Left lung (tissue), 10 donors: ENCODE measurements around the gene DAB2IP. TPM values are rescaled to one million over a fixed set of nuclear protein-coding genes. Genes with fewer than 3 reads are reported as not detected.

Experiments used
- ATAC-seq: fragments of 200-7000 bp; cut with Tn5 transposase; one replicate; pipeline ENCODE4 v1.9.1; 2020; ENCODE audit warnings: moderate library complexity
- DNase-seq, 4 donors: peaks; one replicate each; pipeline ENCODE4 v3.0.0-alpha.2; 2013 to 2020
- H3K27ac ChIP-seq, 2 donors: fragments of 200-600 bp; sonication (generic) in 1 of 2; one replicate each; pipeline versions ENCODE4 v1.5.0 to v1.8.0; 2020 to 2021
- H3K27me3 ChIP-seq, 2 donors: fragments of 200-600 bp; sonication (generic) in 1 of 2; one replicate each; pipeline versions ENCODE4 v1.5.0 to v1.8.0; 2020 to 2021
- H3K36me3 ChIP-seq, 2 donors: fragments of 200-600 bp; sonication (generic) in 1 of 2; one replicate each; pipeline versions ENCODE4 v1.5.0 to v1.8.0; 2020 to 2021
- H3K4me1 ChIP-seq, 2 donors: fragments of 200-600 bp; one replicate each; pipeline ENCODE4 v1.8.0; 2021
- H3K4me3 ChIP-seq, 2 donors: fragments of 200-600 bp; sonication (generic) in 1 of 2; one replicate each; pipeline versions ENCODE4 v1.5.0 to v1.8.0; 2020 to 2021; ENCODE audit warnings: mild to moderate bottlenecking in 1 of 2
- H3K9me3 ChIP-seq, 2 donors: fragments of 200-600 bp; sonication (generic) in 1 of 2; one replicate each; pipeline versions ENCODE4 v1.5.0 to v1.8.0; 2020 to 2021
- CTCF ChIP-seq, 2 donors: fragments of 200-600 bp; sonication (generic) in 1 of 2; IDR thresholded peaks; one replicate each; pipeline versions ENCODE4 v1.5.0 to v1.8.0; 2021; ENCODE audit warnings: antibody characterized with exemption in 2 of 2
- intact Hi-C, 2 donors: fragments of 100-400 bp; cut with DNase I; formaldehyde crosslinking; loops; one replicate each; pipeline versions ENCODE4 v1.11.2 to v1.14.2; 2022
- polyA plus RNA-seq, 6 donors: library from polyadenylated mRNA; unstranded; fragments of 120-200 nt; gene quantifications; one replicate each; pipeline ENCODE4 v1.2.1, GENCODE V29; 2013; ENCODE audit not compliant: insufficient read length in 6 of 6
- total RNA-seq, 2 donors: library from RNA; stranded (reverse); fragmentation: NEBNext Ultra II Directional; extraction: Animal tissue kit (Norgen Biotek cat#: 25700); gene quantifications; one replicate each; pipeline ENCODE4 v1.2.1, GENCODE V29; 2021
- donor health status: DM: no; HTN: yes; CAD: no.
- donor health status: DM: no; HTN: no; CAD: no.

DAB2IP gene
- total and polyA plus RNA-seq, 8 donors, result 25.0 to 53.4 (median 34.6) TPM

GRCh38 chr9:121682926-121683515 lies 31.6 kb downstream of the DAB2IP start:
- ATAC-seq (no peak), DNase-seq (peak in 1 of 4 donors; percentile 29)
- peaks cover 0 to 9% of the 10 kb centered on the region in 2 donors for H3K36me3 ChIP-seq
- TF ChIP-seq CTCF (IDR thresholded peaks at IDR 0.05), result no peak
- no peak overlapping the region for H3K4me3 ChIP-seq
- peaks cover 0 to 3% of the 10 kb centered on the region in 2 donors for H3K4me1 ChIP-seq
- H3K27ac ChIP-seq, result no peak overlapping the region
- no peaks in the 10 kb centered on the region for H3K9me3 ChIP-seq
- no peaks in the 10 kb centered on the region for H3K27me3 ChIP-seq
- intact Hi-C loops, result no loop called here

- ATAC-seq (no peak), DNase-seq (peak in 1 of 4 donors; percentile 6)
- no peak for TF ChIP-seq CTCF (IDR thresholded peaks at IDR 0.05)
- Histone ChIP-seq H3K27me3 (no peaks in the 10 kb centered on the region), H3K9me3 (no peaks in the 10 kb centered on the region), H3K36me3 (peaks cover 0 to 6% of the 10 kb centered on the region in 2 donors), H3K27ac (no peak overlapping the region), H3K4me1 (peaks cover 0 to 3% of the 10 kb centered on the region in 2 donors), H3K4me3 (no peak overlapping the region)
- intact Hi-C loops, result no loop called here
Observed at GRCh38 chr9:121683652-121684051, 32.2 kb downstream of the DAB2IP start.

GRCh38 chr9:121684381-121685145 lies 33.1 kb downstream of the DAB2IP start:
- H3K36me3 ChIP-seq, result peaks cover 0 to 2% of the 10 kb centered on the region in 2 donors
- peak; percentile 48 for ATAC-seq
- TF ChIP-seq CTCF (IDR thresholded peaks at IDR 0.05), result peak; percentile 23 to 53
- H3K27ac ChIP-seq, result no peak overlapping the region
- no peak overlapping the region for H3K4me3 ChIP-seq
- peaks cover 0 to 3% of the 10 kb centered on the region in 2 donors for H3K4me1 ChIP-seq
- intact Hi-C loops, result loop anchor here in 1 of 2 donors (5.0 kb wide), 2 partner anchors 137 to 308 kb away; no protein-coding TSS in a partner anchor
- no peaks in the 10 kb centered on the region for H3K27me3 ChIP-seq
- peak in 2 of 4 donors; percentile 44 to 84 for DNase-seq
- H3K9me3 ChIP-seq, result no peaks in the 10 kb centered on the region

GRCh38 chr9:121685146-121685794 lies 33.8 kb downstream of the DAB2IP start:
- no peak overlapping the region for H3K4me3 ChIP-seq
- H3K27ac ChIP-seq, result no peak overlapping the region
- ATAC-seq, result no peak
- DNase-seq, result peak in 1 of 4 donors; percentile 15
- intact Hi-C loops, result loop anchor here in 1 of 2 donors (5.0 kb wide), 2 partner anchors 138 to 307 kb away; no protein-coding TSS in a partner anchor
- TF ChIP-seq CTCF (IDR thresholded peaks at IDR 0.05), result no peak
- no peaks in the 10 kb centered on the region for H3K9me3 ChIP-seq
- peaks cover 0 to 3% of the 10 kb centered on the region in 2 donors for H3K4me1 ChIP-seq
- H3K36me3 ChIP-seq, result no peaks in the 10 kb centered on the region
- H3K27me3 ChIP-seq, result no peaks in the 10 kb centered on the region
